D341Med (cell line): ENCODE data around the gene CD300LD.

Experiments
- DNase-seq: peaks from one replicate; pipeline ENCODE4 v3.0.0; 2012; ENCODE audit warnings: low spot score

The CD300LD gene

DNA sequence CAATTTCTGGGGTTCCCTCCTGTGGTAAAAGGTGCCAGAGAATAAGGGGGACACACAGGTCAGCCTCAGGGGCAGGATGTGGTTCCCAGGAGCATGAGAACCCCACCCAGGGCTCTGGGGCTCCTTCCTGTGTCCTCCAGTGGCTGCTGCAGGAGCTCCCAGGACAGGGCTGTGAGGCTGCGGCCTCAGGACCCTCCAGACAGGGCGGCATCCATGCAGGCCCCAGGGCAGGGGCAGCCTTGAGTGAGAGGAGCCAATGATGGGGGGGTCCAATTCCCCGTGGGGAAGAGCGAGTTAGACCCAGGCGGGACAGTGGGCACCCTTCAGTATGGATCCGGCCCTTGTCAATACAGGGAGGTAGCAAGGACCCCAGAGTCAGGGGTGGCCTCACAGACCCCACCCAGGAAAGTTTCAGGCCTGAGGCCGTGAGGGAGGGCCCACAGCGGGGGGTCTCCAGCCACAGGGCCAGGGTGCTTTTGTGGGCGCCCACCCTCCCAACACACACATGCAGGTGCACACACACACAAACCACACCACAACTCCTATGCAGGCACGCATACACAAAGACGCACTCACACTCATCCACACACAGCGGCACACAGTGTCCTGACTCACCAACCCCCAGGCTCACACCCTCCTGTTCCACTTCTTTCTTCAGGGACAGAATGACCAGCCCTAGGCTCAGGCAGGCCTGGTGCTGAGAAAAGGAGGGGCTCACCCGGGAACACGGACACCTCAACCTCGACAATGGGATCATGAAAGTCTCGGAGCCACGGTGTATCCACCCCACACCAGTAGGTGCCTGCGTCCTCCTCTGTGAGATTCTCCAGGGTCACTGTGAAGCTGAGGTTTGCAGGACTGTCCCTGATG, 48.0 kb downstream of the CD300LD start:
- DNase-seq: no peak

DNA sequence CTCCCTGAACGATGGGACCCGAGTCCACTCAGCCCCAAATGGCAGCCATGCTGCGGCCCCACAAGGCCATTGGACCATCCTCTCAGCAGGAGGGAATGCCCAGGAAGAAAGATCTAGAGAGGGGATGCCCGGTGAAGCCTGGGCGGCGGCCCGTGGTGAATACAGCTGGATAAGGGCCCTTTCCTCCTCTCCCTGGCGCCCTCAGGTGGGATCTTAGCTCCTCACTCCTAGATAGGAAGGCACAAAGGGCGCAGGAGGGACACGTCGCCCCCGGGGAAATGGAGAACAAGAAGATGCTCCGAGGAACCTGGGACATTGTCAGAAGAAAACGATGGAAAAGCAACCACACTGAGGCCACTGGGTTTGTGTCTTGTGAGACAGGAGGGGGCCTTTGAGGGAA, 48.7 kb downstream of the CD300LD start:
- no peak for DNase-seq

DNA sequence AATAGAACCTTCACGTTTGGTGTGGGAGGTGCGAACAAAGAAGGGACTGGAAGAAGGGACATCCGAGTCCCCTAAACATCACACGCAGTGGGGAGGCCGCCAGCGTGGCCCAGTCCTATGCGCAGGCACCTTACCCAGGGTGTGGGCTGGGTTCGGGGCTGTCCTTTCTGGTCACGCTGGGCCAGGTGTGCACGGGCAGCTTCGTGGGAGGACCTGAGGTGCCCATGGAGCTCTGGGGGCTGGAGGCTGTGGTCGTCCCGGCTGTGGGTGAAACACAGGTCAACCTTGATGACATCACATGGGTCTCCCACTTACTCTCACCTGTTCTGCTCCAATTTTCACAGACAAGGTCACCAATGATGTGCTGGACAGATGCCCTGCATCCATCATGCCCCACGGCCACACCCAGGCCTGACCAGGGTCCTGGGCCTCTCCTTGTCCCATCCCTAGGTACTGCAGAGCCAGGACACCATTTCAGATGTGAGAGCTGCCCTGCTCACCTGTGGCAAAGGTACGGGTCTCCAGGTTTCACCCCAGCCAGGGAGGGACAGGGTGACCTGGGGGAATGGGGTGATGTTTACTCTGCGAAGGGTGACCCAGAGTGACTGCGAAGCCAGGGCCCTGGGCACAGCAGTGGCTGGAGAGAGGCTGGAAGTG, 49.2 kb downstream of the CD300LD start:
- no peak for DNase-seq

DNA sequence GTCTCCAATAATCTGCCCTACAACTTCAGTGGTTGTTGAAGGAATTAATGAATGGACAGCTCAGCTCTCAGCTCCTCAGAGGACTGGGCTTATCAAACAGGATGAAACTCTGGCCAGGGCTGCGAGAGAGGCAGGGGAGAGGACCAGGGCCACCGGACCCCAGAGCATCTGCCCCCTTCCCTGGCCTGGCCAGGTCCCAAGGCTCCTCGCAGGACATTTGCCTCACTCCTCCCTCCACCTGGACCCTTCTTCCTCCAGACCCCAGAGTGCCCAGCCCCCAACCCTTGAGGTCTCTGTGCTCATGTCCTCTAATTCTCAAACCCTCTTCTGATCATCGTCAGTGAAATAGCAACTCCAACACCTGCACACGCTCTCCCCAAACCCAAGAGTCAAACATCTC, 49.9 kb downstream of the CD300LD start:
- DNase-seq: no peak

DNA sequence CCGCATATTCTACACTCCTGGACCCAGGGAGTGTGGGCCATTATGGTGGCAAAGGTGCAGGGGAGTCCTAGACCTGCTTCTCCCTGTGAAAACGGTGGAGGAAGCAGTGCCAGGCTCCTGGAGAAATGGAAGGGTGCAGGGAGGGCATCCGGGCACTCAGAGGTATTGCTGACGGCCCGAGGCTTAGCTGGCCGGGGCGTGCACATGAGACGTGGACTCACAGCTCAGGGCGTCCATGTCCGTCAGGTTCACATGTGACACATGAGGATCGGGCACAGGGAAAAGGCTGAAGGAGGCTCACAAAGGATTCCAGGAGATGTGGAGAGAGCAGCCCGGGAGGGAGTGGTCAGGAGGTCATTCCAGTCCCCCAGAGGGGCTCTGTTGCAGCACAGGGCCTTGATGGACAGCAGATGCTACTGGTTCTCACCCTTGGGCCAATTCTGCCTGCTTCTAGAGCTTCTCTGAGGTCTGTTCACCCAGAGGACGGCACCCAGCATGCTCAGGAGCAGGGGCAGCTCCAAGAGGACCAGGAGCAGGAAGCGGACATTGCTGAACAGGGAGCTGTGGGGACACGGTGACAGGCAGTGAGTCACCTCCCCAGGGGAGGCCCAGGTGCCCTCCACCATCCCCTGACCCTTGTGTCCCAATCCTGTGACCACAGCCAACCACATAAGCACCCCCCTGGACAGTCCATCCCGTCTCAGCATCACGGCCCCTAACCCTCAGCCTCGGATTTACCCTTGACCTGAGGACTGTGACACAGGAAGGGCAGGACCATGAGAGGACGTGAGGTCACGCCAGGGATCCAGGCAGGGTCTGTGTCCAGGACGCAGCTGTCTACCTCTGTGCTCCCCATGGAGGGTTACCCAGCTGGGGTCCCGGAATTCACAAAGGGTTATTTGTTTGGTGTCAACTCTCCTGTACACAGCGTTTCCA, 50.6 kb downstream of the CD300LD start:
- no peak for DNase-seq

DNA sequence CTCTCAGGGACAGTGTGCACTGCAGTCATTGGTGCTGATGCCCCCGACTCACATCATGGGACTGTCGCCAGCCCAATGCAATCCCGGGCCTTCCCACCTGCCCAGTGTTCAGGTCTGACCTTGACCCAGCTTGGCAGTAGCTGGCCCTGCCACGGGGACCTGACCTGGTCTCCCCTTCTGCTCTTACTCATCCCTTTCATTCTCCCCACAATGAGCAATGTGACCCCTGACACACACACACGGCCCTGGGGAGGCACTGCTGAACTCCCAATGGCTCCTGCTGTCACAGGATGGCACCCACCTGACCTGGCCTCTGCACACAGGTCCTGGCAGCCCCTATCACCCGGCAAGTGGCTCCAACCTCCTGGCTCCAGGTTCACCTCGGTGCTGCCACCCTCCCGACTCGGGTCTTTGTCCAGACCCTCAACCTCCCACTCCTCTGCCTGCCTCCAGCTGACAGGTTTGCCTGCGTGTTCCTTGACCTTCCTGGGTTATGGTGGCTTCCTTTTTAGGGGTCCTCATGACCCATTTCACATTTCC, 52.7 kb downstream of the CD300LD start:
- no peak for DNase-seq

DNA sequence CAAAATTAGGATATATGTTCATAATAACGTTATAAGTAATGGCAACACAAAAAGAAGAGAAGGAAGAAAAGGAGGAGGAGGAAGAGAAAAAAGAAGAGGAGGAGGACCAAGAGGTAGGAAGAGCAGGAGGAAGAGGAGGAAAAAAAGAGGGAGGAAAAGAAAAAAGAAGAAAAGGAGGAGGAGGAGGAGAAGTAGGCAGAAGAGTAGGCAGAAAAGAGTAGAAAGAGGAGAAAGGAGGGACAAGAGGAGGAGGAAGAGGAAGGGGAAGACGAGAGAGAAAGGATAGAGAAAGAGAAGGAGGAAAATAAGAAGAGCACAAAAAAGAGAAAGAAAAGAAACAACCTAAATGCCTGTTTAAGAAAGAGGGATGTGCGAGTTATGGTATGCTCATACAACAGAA, 55.2 kb downstream of the CD300LD start:
- DNase-seq: no peak

DNA sequence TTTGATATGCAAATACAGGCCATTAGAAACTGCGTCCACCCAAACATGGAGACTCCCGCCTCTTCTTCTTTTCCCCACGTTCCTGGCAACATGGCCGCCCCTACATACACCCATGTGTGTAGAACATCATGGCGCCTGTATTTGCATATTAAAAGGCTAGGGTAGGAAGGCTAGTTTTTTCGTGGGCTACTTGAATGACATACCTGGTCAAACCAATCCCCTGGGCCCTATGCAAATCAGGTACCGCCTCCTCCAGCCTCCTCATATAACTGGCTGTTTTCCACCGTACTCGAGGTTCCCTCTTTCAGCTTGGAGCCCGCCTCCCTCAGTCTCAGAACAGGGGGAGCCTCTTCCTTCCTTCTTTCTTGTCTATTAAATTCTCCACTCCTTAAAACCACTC, 60.0 kb downstream of the CD300LD start:
- no peak for DNase-seq

DNA sequence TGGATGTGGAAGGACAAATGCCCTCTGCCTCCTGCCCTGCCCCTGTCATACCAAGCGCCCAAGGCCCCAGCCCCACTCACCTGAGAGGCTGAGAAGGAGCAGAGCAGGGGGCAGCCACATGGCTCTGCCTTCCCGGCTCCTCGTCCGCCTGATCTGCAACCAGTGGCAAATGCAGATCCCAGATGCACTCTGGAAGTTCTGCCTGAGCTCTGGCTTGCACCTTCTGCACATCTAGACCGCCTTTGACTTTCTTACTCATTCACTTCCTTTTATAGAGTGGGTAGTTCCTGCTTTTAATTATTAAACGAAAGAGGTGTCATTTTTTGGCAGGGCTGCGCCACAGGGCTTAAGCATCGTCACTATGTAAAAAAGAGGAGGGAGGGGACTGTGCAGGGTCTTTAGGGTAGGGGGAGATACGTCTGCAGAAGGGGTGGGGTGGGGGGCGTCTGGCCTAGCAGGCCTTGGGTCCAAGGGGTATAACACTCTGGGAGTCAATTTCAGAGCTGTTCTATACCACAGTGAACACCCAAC, 60.8 kb downstream of the CD300LD start, which contains the start of gene CD300LB:
TSS of gene CD300LB (minus strand) at position 245 of the 531 bp plus-strand sequence. CDS start at position 120, 125 bp downstream.
- peak; percentile 34 for DNase-seq

DNA sequence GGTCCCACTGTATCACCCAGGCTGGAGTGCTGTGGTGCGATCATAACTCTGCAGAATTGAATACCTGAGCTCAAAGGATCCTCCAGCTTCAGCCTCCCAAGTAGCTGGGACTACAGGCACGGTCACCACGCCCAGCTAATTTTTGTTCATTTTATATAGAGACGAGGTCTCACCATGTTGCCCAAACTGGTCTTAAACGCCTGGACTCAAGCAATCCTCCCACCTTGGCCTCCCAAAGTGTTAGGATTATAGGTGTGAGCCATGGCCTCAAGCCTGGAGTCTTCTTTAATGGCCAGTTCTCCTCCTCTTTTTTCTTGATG, 61.3 kb downstream of the CD300LD start:
- no peak for DNase-seq
